ENCODE data around the gene GPR107.

DNA sequence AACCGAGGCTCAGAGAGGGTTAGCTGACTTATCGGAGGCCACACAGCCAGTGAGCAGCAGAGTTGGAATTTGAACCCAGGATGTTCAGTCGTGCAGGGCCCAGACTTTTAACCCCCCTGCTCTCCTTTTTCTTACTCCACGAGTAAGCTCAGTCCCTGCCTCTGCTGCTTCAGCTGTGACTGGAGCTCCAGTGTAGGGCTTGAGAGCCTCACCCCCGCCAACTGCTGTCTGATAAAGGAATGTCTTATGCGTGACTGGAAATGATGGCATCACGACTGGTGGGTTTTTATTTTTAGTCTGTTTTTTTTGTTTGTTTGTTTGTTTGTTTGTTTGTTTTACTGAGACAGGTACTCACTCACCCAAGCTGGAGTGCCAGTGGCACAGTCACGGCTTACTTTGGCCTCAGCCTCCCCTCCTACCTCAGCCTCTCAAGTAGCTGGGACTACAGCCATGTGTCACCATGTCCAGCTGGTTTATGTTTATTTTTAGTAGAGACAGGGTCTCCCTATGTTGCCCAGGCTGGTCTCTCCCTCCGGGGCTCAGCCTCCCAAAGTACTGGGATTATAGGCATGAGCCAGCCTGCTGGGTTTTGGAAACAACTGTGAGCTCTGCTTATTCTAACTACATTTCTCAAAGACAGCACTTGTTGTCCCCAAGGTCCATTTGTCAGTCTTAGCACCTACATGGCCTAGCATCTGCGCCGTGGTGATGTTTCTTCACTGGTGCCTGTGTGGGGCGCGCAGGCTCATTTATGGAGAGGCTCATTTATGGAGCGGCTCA lies 66.0 kb downstream of the GPR107 start:
- TF ChIP-seq CTCF (IDR thresholded peaks at IDR 0.05) (no peak), POLR2A (IDR thresholded peaks at IDR 0.05) (no peak), POLR2AphosphoS5 (IDR thresholded peaks at IDR 0.05) (no peak)
